ENCODE data around the gene ZNF518A. TPM values are rescaled to one million over a fixed set of nuclear protein-coding genes. Genes with fewer than 3 reads are reported as not detected.

ZNF518A gene
- total and polyA plus RNA-seq, 9 of the 15 experiments (the other 6 are each of a cell fraction or from before 2014, with no cell fraction given): 6.3 to 30.0 (median 17.4) TPM

GRCh38 chr10:96211764-96212163, 81.7 kb downstream of the ZNF518A start:
- ATAC-seq: no peak
- POLR2A ChIA-PET: no interaction called here
- H3K9me1 ChIP-seq (ENCODE audit: control insufficient read depth, insufficient read depth, low read length): no peaks in the 10 kb centered on the region

More at GRCh38 chr10:96211764-96212163, 81.7 kb downstream of the ZNF518A start:
- Histone ChIP-seq H3K9ac (ENCODE audit: insufficient read depth in 1 of 2, low read depth in 2 of 2, low read length in 2 of 2) (no peak overlapping the region), H4K20me1 (replicated peaks; ENCODE audit: control insufficient read depth, insufficient read depth, low read length) (no peaks in the 10 kb centered on the region), H3K79me2 (ENCODE audit: control insufficient read depth, insufficient read depth, low read length) (no peaks in the 10 kb centered on the region), H3K4me3 (no peak overlapping the region), H3K36me3 (ENCODE audit: control insufficient read depth, insufficient read depth, low read length) (no peaks in the 10 kb centered on the region), H3K4me1 (replicated peaks in 1 of 2; ENCODE audit: control insufficient read depth in 2 of 2, insufficient read depth in 2 of 2, low read length in 2 of 2) (no peaks in the 10 kb centered on the region), H3K27me3 (ENCODE audit: control insufficient read depth in 2 of 2, insufficient read depth in 2 of 2, low read length in 2 of 2) (peaks cover 10 to 38% of the 10 kb centered on the region in 2 experiments; a peak in 4 of 5 replicates), H3K27ac (ENCODE audit: extremely low read depth, low read depth, low read length) (no peak overlapping the region), H2AFZ (ENCODE audit: low read depth, low read length) (no peak overlapping the region), H3K4me2 (ENCODE audit: insufficient read depth, low read length) (no peak overlapping the region), H3K9me3 (replicated peaks; ENCODE audit: control insufficient read depth, insufficient read depth, low read depth, low read length) (no peaks in the 10 kb centered on the region)
- FAIRE-seq (no peak), DNase-seq (ENCODE audit: extremely low read depth in 1 of 4, low spot score in 3 of 4) (no peak)
- in situ Hi-C loops (cut with MboI) (no loop called here), intact Hi-C loops (cut with micrococcal nuclease) (no loop called here)
- TF ChIP-seq GTF3C2 (IDR thresholded peaks at IDR 0.05; ENCODE audit: borderline replicate concordance, extremely low read depth, insufficient read length): no peak
- no peak for TF ChIP-seq TARDBP (IDR thresholded peaks at IDR 0.05)
- TF ChIP-seq BRD4 (IDR thresholded peaks at IDR 0.05): no peak
- TF ChIP-seq ZNF133 (CRISPR knock-in tag; IDR thresholded peaks at IDR 0.05): no peak
- TF ChIP-seq ZNF140 (CRISPR knock-in tag; IDR thresholded peaks at IDR 0.05): no peak
- no peak for TF ChIP-seq MEF2D (tag; conservative IDR thresholded peaks at IDR 0.05; ENCODE audit: low read depth)
- TF ChIP-seq ARID2 (IDR thresholded peaks at IDR 0.05): no peak
- TF ChIP-seq NELFE (IDR thresholded peaks at IDR 0.05; ENCODE audit: insufficient read depth, insufficient read length): no peak
- TF ChIP-seq GTF2A2 (tag; IDR thresholded peaks at IDR 0.05): no peak
- CTCF ChIA-PET (ENCODE audit: low intra/inter-chr PET ratio): no interaction called here
- no TSS peak for BruUV-seq (replicated peaks)
